C4-2B (cell line): Measurements from ENCODE around the gene ATP8B4.

Experiments
- ZFX ChIP-seq: fragments of 450-650 bp; IDR thresholded peaks from 2 replicates; pipeline ENCODE4 v1.6.1; 2017
- TF ChIP-seq, protein P1 (sequence below): fragments of 450-650 bp; conservative IDR thresholded peaks from 2 replicates; pipeline ENCODE4 v1.5.1; 2017; ENCODE audit warnings: mild to moderate bottlenecking

GRCh38 chr15:50071551-50072258 lies 47.3 kb downstream of the ATP8B4 start:
- TF ChIP-seq, protein P1, sequence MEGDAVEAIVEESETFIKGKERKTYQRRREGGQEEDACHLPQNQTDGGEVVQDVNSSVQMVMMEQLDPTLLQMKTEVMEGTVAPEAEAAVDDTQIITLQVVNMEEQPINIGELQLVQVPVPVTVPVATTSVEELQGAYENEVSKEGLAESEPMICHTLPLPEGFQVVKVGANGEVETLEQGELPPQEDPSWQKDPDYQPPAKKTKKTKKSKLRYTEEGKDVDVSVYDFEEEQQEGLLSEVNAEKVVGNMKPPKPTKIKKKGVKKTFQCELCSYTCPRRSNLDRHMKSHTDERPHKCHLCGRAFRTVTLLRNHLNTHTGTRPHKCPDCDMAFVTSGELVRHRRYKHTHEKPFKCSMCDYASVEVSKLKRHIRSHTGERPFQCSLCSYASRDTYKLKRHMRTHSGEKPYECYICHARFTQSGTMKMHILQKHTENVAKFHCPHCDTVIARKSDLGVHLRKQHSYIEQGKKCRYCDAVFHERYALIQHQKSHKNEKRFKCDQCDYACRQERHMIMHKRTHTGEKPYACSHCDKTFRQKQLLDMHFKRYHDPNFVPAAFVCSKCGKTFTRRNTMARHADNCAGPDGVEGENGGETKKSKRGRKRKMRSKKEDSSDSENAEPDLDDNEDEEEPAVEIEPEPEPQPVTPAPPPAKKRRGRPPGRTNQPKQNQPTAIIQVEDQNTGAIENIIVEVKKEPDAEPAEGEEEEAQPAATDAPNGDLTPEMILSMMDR: no peak
- no peak for TF ChIP-seq ZFX
